CD14-positive monocyte (primary cell): ENCODE measurements around the gene ENKD1. TPM values are rescaled to one million over a fixed set of nuclear protein-coding genes. Genes with fewer than 3 reads are reported as not detected.

Experiments
- DNase-seq, 3 donors: peaks; one replicate each; pipeline ENCODE4 v3.0.0-alpha.2; 2011 to 2022
- H2AFZ ChIP-seq: 2 replicates; pipeline ENCODE4 v1.6.0; 2012; ENCODE audit warnings: mild to moderate bottlenecking, low read depth, low read length, inconsistent platforms; ENCODE audit not compliant: insufficient read depth, poor library complexity, severe bottlenecking
- H3K27ac ChIP-seq, 2 donors: 1 replicate in 1 of 2; 2 replicates in 1 of 2; pipeline ENCODE4 v1.5.1; 2012 to 2013; ENCODE audit warnings: low read length in 2 of 2, control low read depth in 1 of 2, inconsistent platforms in 1 of 2, low read depth in 1 of 2, mild to moderate bottlenecking in 1 of 2
- H3K27me3 ChIP-seq, 2 donors: one replicate each; pipeline versions ENCODE4 v1.6.0 to v1.6.1; 2011 to 2013; ENCODE audit warnings: low read length in 2 of 2; ENCODE audit not compliant: control insufficient read depth in 2 of 2, insufficient read depth in 2 of 2
- H3K36me3 ChIP-seq, 2 donors: replicated peaks in 1 of 2; 1 replicate in 1 of 2; 2 replicates in 1 of 2; pipeline versions ENCODE4 v1.5.1 to v1.6.1; 2012 to 2013; ENCODE audit warnings: low read length in 2 of 2, control low read depth in 1 of 2, inconsistent platforms in 1 of 2, mild to moderate bottlenecking in 1 of 2; ENCODE audit not compliant: insufficient read depth in 2 of 2, control insufficient read depth in 1 of 2
- H3K4me1 ChIP-seq, 2 donors: 1 replicate in 1 of 2; 2 replicates in 1 of 2; pipeline versions ENCODE4 v1.5.1 to v1.6.1; 2012 to 2013; ENCODE audit warnings: low read length in 2 of 2, control low read depth in 1 of 2, inconsistent platforms in 1 of 2, mild to moderate bottlenecking in 1 of 2, moderate library complexity in 1 of 2; ENCODE audit not compliant: insufficient read depth in 2 of 2, control insufficient read depth in 1 of 2
- H3K4me2 ChIP-seq: replicated peaks from 2 replicates; pipeline ENCODE3; 2012; ENCODE audit warnings: low read length, moderate library complexity, mild to moderate bottlenecking; ENCODE audit not compliant: poor library complexity, severe bottlenecking; ENCODE audit errors: extremely low read depth
- H3K4me3 ChIP-seq, 3 experiments: fragments of 200-600 bp in 1 of 3; sonication (generic) in 1 of 3; replicated peaks in 1 of 3; 1 replicate in 2 of 3; 2 replicates in 1 of 3; pipeline ENCODE4 v1.5.1; 2011 to 2013; ENCODE audit warnings: low read length in 3 of 3, mild to moderate bottlenecking in 3 of 3, control low read depth in 2 of 3, low read depth in 2 of 3, inconsistent platforms in 1 of 3, moderate library complexity in 1 of 3
- H3K79me2 ChIP-seq: 2 replicates; pipeline ENCODE4 v1.6.0; 2012; ENCODE audit warnings: mild to moderate bottlenecking, control low read depth, inconsistent platforms, low read length, moderate library complexity; ENCODE audit not compliant: insufficient read depth
- H3K9ac ChIP-seq: 2 replicates; pipeline ENCODE4 v1.6.0; 2017; ENCODE audit warnings: low read length, mild to moderate bottlenecking; ENCODE audit not compliant: insufficient read depth, poor library complexity, severe bottlenecking
- H3K9me3 ChIP-seq, 2 donors: replicated peaks in 1 of 2; 1 replicate in 1 of 2; 2 replicates in 1 of 2; pipeline versions ENCODE4 v1.5.1 to v1.6.1; 2012 to 2013; ENCODE audit warnings: low read length in 2 of 2, control low read depth in 1 of 2; ENCODE audit not compliant: control insufficient read depth in 1 of 2, insufficient read depth in 1 of 2
- H4K20me1 ChIP-seq: 2 replicates; pipeline ENCODE4 v1.6.0; 2012; ENCODE audit warnings: mild to moderate bottlenecking, low read length, control low read depth, moderate library complexity; ENCODE audit not compliant: insufficient read depth
- H3K27ac Mint-ChIP-seq, 7 donors: one replicate each; pipeline ENCODE4 v1.8.0; 2020; ENCODE audit warnings: mild to moderate bottlenecking in 7 of 7, mixed read lengths in 7 of 7, moderate library complexity in 6 of 7, inconsistent platforms in 2 of 7
- H3K27me3 Mint-ChIP-seq, 3 donors: one replicate each; pipeline ENCODE4 v1.8.0; 2021 to 2022; ENCODE audit warnings: low read depth in 3 of 3, mild to moderate bottlenecking in 3 of 3, mixed read lengths in 3 of 3, moderate library complexity in 3 of 3, inconsistent platforms in 1 of 3
- H3K36me3 Mint-ChIP-seq, 2 donors: one replicate each; pipeline ENCODE4 v1.8.0; 2020; ENCODE audit warnings: mixed read lengths in 2 of 2, inconsistent platforms in 1 of 2, mild to moderate bottlenecking in 1 of 2
- H3K4me1 Mint-ChIP-seq: one replicate; pipeline ENCODE4 v1.8.0; 2020; ENCODE audit warnings: mild to moderate bottlenecking, mixed read lengths
- H3K4me3 Mint-ChIP-seq, 2 donors: one replicate each; pipeline ENCODE4 v1.8.0; 2020; ENCODE audit warnings: mild to moderate bottlenecking in 2 of 2, mixed read lengths in 2 of 2, moderate library complexity in 1 of 2
- H3K9me3 Mint-ChIP-seq, 7 donors: one replicate each; pipeline ENCODE4 v1.8.0; 2020 to 2022; ENCODE audit warnings: mixed read lengths in 7 of 7, mild to moderate bottlenecking in 6 of 7, moderate library complexity in 6 of 7, inconsistent platforms in 2 of 7
- WGBS: methylation state at CpG from one replicate; pipeline ENCODE4 v1.1.5; 2013; ENCODE audit warnings: missing lambda C conversion rate; ENCODE audit not compliant: insufficient coverage; 5-methylcytosine and 5-hydroxymethylcytosine counted together
- intact Hi-C, 2 donors: fragments of 100-400 bp; cut with micrococcal nuclease; formaldehyde crosslinking; loops; one replicate each; pipeline versions ENCODE4 v1.15.0 to v1.15.1; 2023
- polyA plus RNA-seq, 3 donors: library from polyadenylated mRNA; depleted of rRNA in 1 of 3; unstranded in 2 of 3; stranded (reverse) in 1 of 3; fragments of 300-500 nt in 2 of 3; fragments of >200 nt in 1 of 3; fragmentation: Illumina TruSeq in 2 of 3; gene quantifications; 1 replicate in 2 of 3; 2 replicates in 1 of 3; pipeline ENCODE4 v1.2.3, GENCODE V29; 2012 to 2021
- TF ChIP-seq, protein P1 (sequence below): fragments of 200-600 bp; IDR thresholded peaks from one replicate; pipeline ENCODE4 v1.8.0; 2022; ENCODE audit warnings: antibody characterized with exemption, mild to moderate bottlenecking

ENKD1 gene
- polyA plus RNA-seq, 3 donors = 0.92 to 6.2 (median 3.2) TPM

DNA sequence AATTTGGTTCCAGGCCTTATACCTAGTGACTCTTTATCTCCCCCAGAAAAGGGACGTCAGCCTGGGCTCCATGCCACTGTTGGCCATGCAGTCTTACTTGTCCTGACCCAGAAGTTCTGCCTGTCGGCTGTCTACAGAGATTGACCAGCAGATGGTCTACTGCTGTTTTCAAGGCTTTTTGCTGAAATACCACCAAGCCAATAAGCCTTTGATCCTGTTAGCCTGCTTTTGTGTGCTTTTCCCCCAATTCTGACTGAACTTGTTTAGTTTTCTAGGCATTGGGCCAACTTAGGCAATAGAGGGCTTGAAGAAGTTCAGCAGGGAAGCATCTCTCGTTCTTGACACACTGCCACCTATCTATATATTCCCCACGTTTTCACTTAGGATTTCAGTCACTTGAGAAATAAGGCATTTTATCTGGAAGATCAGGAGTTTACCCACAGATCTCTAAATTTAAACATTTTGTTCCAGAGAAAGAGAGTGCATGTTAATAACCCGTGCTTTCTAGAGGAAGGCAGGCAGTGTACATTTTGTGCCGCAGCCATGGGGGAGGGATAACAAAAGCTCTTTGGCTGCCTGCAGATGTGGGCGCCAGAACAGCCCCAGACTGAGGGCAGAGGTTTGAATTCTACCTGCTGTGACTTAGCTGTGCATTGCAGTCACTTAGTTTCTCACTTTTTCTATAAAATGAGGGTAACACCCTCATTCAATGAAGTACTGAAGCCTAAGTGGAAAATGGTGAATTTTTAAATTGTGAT lies 34.0 kb downstream of the ENKD1 start:
- Histone ChIP-seq H3K27me3 (no peaks in the 10 kb centered on the region), H3K9me3 (no peaks in the 10 kb centered on the region), H4K20me1 (peaks cover 7% of the 10 kb centered on the region), H3K4me3 (no peak overlapping the region), H3K4me1 (no peaks in the 10 kb centered on the region), H3K36me3 (peaks cover 80 to 97% of the 10 kb centered on the region in 2 donors), H3K79me2 (no peaks in the 10 kb centered on the region), H3K4me2 (no peak overlapping the region), H2AFZ (no peak overlapping the region), H3K9ac (no peak overlapping the region), H3K27ac (no peak overlapping the region)
- DNase-seq = no peak
- H3K27ac Mint-ChIP-seq = peak overlapping the region in 1 of 7 donors; percentile 24
- WGBS = 98% methylated on average over 2 of the region's 7 CpGs
- peaks cover 67 to 99% of the 10 kb centered on the region in 2 donors for H3K36me3 Mint-ChIP-seq
- H3K4me1 Mint-ChIP-seq = no peaks in the 10 kb centered on the region
- intact Hi-C loops = no loop called here
- peaks cover 0 to 2% (median 2%) of the 10 kb centered on the region in 3 donors for H3K27me3 Mint-ChIP-seq
- TF ChIP-seq, protein P1, sequence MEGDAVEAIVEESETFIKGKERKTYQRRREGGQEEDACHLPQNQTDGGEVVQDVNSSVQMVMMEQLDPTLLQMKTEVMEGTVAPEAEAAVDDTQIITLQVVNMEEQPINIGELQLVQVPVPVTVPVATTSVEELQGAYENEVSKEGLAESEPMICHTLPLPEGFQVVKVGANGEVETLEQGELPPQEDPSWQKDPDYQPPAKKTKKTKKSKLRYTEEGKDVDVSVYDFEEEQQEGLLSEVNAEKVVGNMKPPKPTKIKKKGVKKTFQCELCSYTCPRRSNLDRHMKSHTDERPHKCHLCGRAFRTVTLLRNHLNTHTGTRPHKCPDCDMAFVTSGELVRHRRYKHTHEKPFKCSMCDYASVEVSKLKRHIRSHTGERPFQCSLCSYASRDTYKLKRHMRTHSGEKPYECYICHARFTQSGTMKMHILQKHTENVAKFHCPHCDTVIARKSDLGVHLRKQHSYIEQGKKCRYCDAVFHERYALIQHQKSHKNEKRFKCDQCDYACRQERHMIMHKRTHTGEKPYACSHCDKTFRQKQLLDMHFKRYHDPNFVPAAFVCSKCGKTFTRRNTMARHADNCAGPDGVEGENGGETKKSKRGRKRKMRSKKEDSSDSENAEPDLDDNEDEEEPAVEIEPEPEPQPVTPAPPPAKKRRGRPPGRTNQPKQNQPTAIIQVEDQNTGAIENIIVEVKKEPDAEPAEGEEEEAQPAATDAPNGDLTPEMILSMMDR = no peak
- H3K4me3 Mint-ChIP-seq = no peak overlapping the region
- no peaks in the 10 kb centered on the region for H3K9me3 Mint-ChIP-seq

DNA sequence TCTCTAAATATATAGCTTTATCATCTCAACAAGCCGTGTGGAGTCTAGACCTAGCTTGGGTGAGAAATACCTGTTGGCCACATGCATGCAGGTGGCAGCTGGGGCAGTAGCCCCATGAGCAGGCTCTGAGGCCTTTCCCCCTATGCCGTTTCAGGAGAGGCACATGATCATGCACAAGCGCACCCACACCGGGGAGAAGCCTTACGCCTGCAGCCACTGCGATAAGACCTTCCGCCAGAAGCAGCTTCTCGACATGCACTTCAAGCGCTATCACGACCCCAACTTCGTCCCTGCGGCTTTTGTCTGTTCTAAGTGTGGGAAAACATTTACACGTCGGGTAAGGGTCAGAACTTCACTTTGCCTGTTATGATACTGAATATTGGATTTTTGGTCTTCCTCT lies 38.3 kb downstream of the ENKD1 start:
- Histone ChIP-seq H2AFZ (no peak overlapping the region), H3K27me3 (no peaks in the 10 kb centered on the region), H3K4me3 (no peak overlapping the region), H4K20me1 (peaks cover 7% of the 10 kb centered on the region), H3K79me2 (peaks cover 1% of the 10 kb centered on the region), H3K9me3 (no peaks in the 10 kb centered on the region), H3K9ac (no peak overlapping the region), H3K4me1 (no peaks in the 10 kb centered on the region), H3K36me3 (peaks cover 82 to 96% of the 10 kb centered on the region in 2 donors), H3K27ac (no peak overlapping the region), H3K4me2 (no peak overlapping the region)
- Mint-ChIP-seq H3K27ac (no peak overlapping the region), H3K27me3 (peaks cover 0 to 3% (median 0%) of the 10 kb centered on the region in 3 donors), H3K4me3 (no peak overlapping the region), H3K4me1 (no peaks in the 10 kb centered on the region), H3K9me3 (no peaks in the 10 kb centered on the region), H3K36me3 (peaks cover 63 to 98% of the 10 kb centered on the region in 2 donors)
- intact Hi-C loops = no loop called here
- WGBS = over 99% methylated on average over 12 of the region's 14 CpGs
- TF ChIP-seq, protein P1 = no peak
- no peak for DNase-seq
